ENCODE data around the gene NHERF2.

GRCh38 chr16:1992704-1993317 is 33.9 kb upstream of the NHERF2 start:
- TF ChIP-seq GATA2 (IDR thresholded peaks at IDR 0.05; ENCODE audit: low read depth, low read length): no peak
- no peak for TF ChIP-seq GATA3 (IDR thresholded peaks at IDR 0.05; ENCODE audit: low read depth, low read length)

Data from SH-SY5Y (cell line).